GM23338 (cell line): ENCODE results near the gene PRRT1. TPM values are rescaled to one million over a fixed set of nuclear protein-coding genes. Genes with fewer than 3 reads are reported as not detected.

ENCODE experiments used
- ATAC-seq: fragments of 200-7000 bp; cut with Tn5 transposase; 3 replicates; pipeline ENCODE4 v1.9.1; 2020
- DNase-seq: peaks from one replicate; pipeline ENCODE4 v3.0.0-alpha.2; 2015; ENCODE audit warnings: low spot score
- H2AFZ ChIP-seq: fragments of 200-600 bp; sonication (generic); 2 replicates; pipeline ENCODE4 v1.8.0; 2016; ENCODE audit warnings: antibody characterized with exemption, mild to moderate bottlenecking, moderate library complexity
- H3F3A ChIP-seq: fragments of 200-600 bp; sonication (generic); replicated peaks from 2 replicates; pipeline ENCODE4 v1.8.0; 2017; ENCODE audit warnings: antibody characterized with exemption, mixed run types, low read depth
- H3K27ac ChIP-seq: fragments of 200-600 bp; sonication (generic); 2 replicates; pipeline ENCODE4 v1.6.1; 2016; ENCODE audit warnings: low read depth
- H3K27me3 ChIP-seq: fragments of 200-600 bp; sonication (generic); 2 replicates; pipeline ENCODE4 v1.8.0; 2016; ENCODE audit warnings: mild to moderate bottlenecking, mixed run types, moderate library complexity; ENCODE audit not compliant: insufficient read depth
- H3K36me3 ChIP-seq: fragments of 200-600 bp; sonication (generic); 2 replicates; pipeline ENCODE4 v1.8.0; 2016; ENCODE audit warnings: mild to moderate bottlenecking; ENCODE audit not compliant: insufficient read depth
- H3K4me1 ChIP-seq: fragments of 200-600 bp; sonication (generic); 2 replicates; pipeline ENCODE4 v1.8.0; 2016; ENCODE audit warnings: mild to moderate bottlenecking, moderate library complexity; ENCODE audit not compliant: insufficient read depth
- H3K4me2 ChIP-seq: fragments of 200-600 bp; sonication (generic); 2 replicates; pipeline ENCODE4 v1.7.1; 2017; ENCODE audit warnings: mixed run types
- H3K4me3 ChIP-seq: fragments of 200-600 bp; sonication (generic); 2 replicates; pipeline ENCODE4 v1.6.1; 2016; ENCODE audit warnings: mixed run types
- H3K79me2 ChIP-seq: fragments of 200-600 bp; sonication (generic); replicated peaks from 2 replicates; pipeline ENCODE4 v1.8.0; 2017; ENCODE audit warnings: mild to moderate bottlenecking; ENCODE audit not compliant: insufficient read depth
- H3K9me2 ChIP-seq: fragments of 200-600 bp; sonication (generic); 2 replicates; pipeline ENCODE4 v1.8.0; 2017; ENCODE audit not compliant: insufficient read depth
- H4K20me1 ChIP-seq: fragments of 200-600 bp; sonication (generic); replicated peaks from 2 replicates; pipeline ENCODE4 v1.8.0; 2017; ENCODE audit warnings: mild to moderate bottlenecking; ENCODE audit not compliant: insufficient read depth
- H3K27ac Mint-ChIP-seq: 2 replicates; pipeline ENCODE4 v1.8.0; 2020; ENCODE audit warnings: inconsistent platforms, mild to moderate bottlenecking, moderate library complexity, mixed read lengths
- H3K27me3 Mint-ChIP-seq: 3 replicates; pipeline ENCODE4 v1.8.0; 2022; ENCODE audit warnings: low read depth, mild to moderate bottlenecking, moderate library complexity, mixed read lengths, inconsistent platforms; ENCODE audit not compliant: insufficient read depth, poor library complexity
- H3K36me3 Mint-ChIP-seq: 3 replicates; pipeline ENCODE4 v1.8.0; 2021; ENCODE audit warnings: low read depth, mild to moderate bottlenecking, inconsistent platforms, moderate library complexity, mixed read lengths
- H3K4me1 Mint-ChIP-seq: 3 replicates; pipeline ENCODE4 v1.8.0; 2020; ENCODE audit warnings: mild to moderate bottlenecking, inconsistent platforms, mixed read lengths
- H3K4me3 Mint-ChIP-seq: 3 replicates; pipeline ENCODE4 v1.8.0; 2021; ENCODE audit warnings: moderate library complexity, mild to moderate bottlenecking, inconsistent platforms, mixed read lengths
- H3K9me3 Mint-ChIP-seq: 3 replicates; pipeline ENCODE4 v1.8.0; 2020; ENCODE audit warnings: moderate library complexity, mild to moderate bottlenecking, inconsistent platforms, mixed read lengths
- CREB1 ChIP-seq: fragments of 250-450 bp; sonication (Bioruptor Pico); IDR thresholded peaks from 2 replicates; pipeline ENCODE4 v1.5.0; 2020; ENCODE audit warnings: low read depth, mild to moderate bottlenecking, moderate library complexity
- EZH2 ChIP-seq: fragments of 200-600 bp; sonication (generic); IDR thresholded peaks from one replicate; pipeline ENCODE4 v1.8.0; 2017; ENCODE audit warnings: antibody characterized with exemption, mild to moderate bottlenecking, low read depth; ENCODE audit not compliant: unreplicated experiment
- EZH2phosphoT487 ChIP-seq: fragments of 200-600 bp; sonication (generic); IDR thresholded peaks from one replicate; pipeline ENCODE4 v1.8.1; 2018; ENCODE audit warnings: antibody characterized with exemption; ENCODE audit not compliant: unreplicated experiment
- JUNB ChIP-seq: IDR thresholded peaks from one replicate; pipeline ENCODE4 v1.6.1; 2016; ENCODE audit warnings: antibody characterized with exemption; ENCODE audit not compliant: unreplicated experiment
- NANOG ChIP-seq: IDR thresholded peaks from 2 replicates; pipeline ENCODE4 v1.6.1; 2016; ENCODE audit warnings: antibody characterized with exemption, borderline replicate concordance
- STAT1 ChIP-seq: IDR thresholded peaks from one replicate; pipeline ENCODE4 v1.6.1; 2016; ENCODE audit warnings: antibody characterized with exemption; ENCODE audit not compliant: unreplicated experiment
- ZNF114 ChIP-seq: fragments of 250-450 bp; sonication (Bioruptor Pico); IDR thresholded peaks from 2 replicates; pipeline ENCODE4 v1.5.0; 2020; ENCODE audit warnings: mild to moderate bottlenecking, moderate library complexity
- ZNF331 ChIP-seq: fragments of 250-450 bp; sonication (Bioruptor Pico); IDR thresholded peaks from 2 replicates; pipeline ENCODE4 v1.5.0; 2020; ENCODE audit warnings: low read depth, mild to moderate bottlenecking, moderate library complexity
- polyA plus RNA-seq: library from polyadenylated mRNA; unstranded; fragments of >200 nt; fragmentation: Nextera tagmentation; extraction: Ambion mirVana; gene quantifications from 2 replicates; pipeline ENCODE4 v1.2.1, GENCODE V29; 2016
- total RNA-seq: library from RNA; depleted of rRNA; stranded (reverse); fragments of >200 nt; shearing (Covaris generic); gene quantifications from 2 replicates; pipeline ENCODE4 v1.2.3, GENCODE V29; 2014
- TF ChIP-seq, protein P1 (sequence below): IDR thresholded peaks from one replicate; pipeline ENCODE4 v1.6.1; 2018; ENCODE audit warnings: antibody characterized with exemption; ENCODE audit not compliant: unreplicated experiment
- TF ChIP-seq, protein P2 (sequence below): fragments of 250-450 bp; sonication (Bioruptor Pico); IDR thresholded peaks from 2 replicates; pipeline ENCODE4 v1.5.0; 2020; ENCODE audit warnings: mild to moderate bottlenecking, moderate library complexity

Gene PRRT1
- total and polyA plus RNA-seq, 2 experiments from 2014 or later = 2.7 TPM; not detected in 1

- TF ChIP-seq, protein P1, sequence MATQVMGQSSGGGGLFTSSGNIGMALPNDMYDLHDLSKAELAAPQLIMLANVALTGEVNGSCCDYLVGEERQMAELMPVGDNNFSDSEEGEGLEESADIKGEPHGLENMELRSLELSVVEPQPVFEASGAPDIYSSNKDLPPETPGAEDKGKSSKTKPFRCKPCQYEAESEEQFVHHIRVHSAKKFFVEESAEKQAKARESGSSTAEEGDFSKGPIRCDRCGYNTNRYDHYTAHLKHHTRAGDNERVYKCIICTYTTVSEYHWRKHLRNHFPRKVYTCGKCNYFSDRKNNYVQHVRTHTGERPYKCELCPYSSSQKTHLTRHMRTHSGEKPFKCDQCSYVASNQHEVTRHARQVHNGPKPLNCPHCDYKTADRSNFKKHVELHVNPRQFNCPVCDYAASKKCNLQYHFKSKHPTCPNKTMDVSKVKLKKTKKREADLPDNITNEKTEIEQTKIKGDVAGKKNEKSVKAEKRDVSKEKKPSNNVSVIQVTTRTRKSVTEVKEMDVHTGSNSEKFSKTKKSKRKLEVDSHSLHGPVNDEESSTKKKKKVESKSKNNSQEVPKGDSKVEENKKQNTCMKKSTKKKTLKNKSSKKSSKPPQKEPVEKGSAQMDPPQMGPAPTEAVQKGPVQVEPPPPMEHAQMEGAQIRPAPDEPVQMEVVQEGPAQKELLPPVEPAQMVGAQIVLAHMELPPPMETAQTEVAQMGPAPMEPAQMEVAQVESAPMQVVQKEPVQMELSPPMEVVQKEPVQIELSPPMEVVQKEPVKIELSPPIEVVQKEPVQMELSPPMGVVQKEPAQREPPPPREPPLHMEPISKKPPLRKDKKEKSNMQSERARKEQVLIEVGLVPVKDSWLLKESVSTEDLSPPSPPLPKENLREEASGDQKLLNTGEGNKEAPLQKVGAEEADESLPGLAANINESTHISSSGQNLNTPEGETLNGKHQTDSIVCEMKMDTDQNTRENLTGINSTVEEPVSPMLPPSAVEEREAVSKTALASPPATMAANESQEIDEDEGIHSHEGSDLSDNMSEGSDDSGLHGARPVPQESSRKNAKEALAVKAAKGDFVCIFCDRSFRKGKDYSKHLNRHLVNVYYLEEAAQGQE = no peak
- TF ChIP-seq STAT1 = no peak
- no peak for TF ChIP-seq JUNB
- TF ChIP-seq EZH2 = no peak
- TF ChIP-seq CREB1 (CRISPR knock-in tag) = no peak
Measured at GRCh38 chr6:32115623-32116022, 36.1 kb downstream of the PRRT1 start (continued).

DNA sequence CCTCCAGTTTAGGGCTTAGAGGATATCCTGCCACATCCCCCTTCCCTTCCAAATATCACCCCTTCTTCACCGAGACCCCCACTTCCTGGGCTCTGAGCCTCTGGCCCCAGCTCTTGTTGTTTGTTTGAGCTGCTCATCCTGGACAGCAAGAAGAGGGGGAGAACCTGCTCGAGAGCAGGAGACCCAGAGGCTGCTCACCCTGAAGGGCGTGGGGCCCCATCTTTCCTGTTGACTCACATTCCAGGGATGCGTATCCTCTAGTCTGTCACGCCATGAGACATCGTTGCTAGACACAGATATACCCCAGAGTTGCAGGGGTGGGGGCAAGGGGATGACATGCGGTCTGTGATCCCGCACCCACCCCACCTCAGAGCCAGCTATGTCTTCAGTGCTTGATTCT lies 36.9 kb downstream of the PRRT1 start:
- no peaks in the 10 kb centered on the region for H3K79me2 ChIP-seq
- TF ChIP-seq STAT1 (no peak), EZH2phosphoT487 (no peak), NANOG (no peak), ZNF331 (no peak), EZH2 (no peak), JUNB (no peak), ZNF114 (CRISPR knock-in tag) (no peak)
- TF ChIP-seq, protein P1 = no peak
- TF ChIP-seq, protein P2, sequence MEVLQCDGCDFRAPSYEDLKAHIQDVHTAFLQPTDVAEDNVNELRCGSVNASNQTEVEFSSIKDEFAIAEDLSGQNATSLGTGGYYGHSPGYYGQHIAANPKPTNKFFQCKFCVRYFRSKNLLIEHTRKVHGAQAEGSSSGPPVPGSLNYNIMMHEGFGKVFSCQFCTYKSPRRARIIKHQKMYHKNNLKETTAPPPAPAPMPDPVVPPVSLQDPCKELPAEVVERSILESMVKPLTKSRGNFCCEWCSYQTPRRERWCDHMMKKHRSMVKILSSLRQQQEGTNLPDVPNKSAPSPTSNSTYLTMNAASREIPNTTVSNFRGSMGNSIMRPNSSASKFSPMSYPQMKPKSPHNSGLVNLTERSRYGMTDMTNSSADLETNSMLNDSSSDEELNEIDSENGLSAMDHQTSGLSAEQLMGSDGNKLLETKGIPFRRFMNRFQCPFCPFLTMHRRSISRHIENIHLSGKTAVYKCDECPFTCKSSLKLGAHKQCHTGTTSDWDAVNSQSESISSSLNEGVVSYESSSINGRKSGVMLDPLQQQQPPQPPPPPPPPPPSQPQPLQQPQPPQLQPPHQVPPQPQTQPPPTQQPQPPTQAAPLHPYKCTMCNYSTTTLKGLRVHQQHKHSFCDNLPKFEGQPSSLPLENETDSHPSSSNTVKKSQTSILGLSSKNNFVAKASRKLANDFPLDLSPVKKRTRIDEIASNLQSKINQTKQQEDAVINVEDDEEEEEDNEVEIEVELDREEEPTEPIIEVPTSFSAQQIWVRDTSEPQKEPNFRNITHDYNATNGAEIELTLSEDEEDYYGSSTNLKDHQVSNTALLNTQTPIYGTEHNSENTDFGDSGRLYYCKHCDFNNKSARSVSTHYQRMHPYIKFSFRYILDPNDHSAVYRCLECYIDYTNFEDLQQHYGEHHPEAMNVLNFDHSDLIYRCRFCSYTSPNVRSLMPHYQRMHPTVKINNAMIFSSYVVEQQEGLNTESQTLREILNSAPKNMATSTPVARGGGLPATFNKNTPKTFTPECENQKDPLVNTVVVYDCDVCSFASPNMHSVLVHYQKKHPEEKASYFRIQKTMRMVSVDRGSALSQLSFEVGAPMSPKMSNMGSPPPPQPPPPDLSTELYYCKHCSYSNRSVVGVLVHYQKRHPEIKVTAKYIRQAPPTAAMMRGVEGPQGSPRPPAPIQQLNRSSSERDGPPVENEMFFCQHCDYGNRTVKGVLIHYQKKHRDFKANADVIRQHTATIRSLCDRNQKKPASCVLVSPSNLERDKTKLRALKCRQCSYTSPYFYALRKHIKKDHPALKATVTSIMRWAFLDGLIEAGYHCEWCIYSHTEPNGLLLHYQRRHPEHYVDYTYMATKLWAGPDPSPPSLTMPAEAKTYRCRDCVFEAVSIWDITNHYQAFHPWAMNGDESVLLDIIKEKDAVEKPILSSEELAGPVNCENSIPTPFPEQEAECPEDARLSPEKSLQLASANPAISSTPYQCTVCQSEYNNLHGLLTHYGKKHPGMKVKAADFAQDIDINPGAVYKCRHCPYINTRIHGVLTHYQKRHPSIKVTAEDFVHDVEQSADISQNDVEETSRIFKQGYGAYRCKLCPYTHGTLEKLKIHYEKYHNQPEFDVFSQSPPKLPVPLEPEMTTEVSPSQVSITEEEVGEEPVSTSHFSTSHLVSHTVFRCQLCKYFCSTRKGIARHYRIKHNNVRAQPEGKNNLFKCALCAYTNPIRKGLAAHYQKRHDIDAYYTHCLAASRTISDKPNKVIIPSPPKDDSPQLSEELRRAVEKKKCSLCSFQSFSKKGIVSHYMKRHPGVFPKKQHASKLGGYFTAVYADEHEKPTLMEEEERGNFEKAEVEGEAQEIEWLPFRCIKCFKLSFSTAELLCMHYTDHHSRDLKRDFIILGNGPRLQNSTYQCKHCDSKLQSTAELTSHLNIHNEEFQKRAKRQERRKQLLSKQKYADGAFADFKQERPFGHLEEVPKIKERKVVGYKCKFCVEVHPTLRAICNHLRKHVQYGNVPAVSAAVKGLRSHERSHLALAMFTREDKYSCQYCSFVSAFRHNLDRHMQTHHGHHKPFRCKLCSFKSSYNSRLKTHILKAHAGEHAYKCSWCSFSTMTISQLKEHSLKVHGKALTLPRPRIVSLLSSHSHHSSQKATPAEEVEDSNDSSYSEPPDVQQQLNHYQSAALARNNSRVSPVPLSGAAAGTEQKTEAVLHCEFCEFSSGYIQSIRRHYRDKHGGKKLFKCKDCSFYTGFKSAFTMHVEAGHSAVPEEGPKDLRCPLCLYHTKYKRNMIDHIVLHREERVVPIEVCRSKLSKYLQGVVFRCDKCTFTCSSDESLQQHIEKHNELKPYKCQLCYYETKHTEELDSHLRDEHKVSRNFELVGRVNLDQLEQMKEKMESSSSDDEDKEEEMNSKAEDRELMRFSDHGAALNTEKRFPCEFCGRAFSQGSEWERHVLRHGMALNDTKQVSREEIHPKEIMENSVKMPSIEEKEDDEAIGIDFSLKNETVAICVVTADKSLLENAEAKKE (CRISPR knock-in tag) = no peak

More for the DNA sequence above, 36.9 kb downstream of the PRRT1 start:
- Mint-ChIP-seq H3K27ac (no peak overlapping the region; the same call in 1 of the 2 replicates), H3K27me3 (peaks cover 8% of the 10 kb centered on the region), H3K4me1 (peaks cover 5% of the 10 kb centered on the region), H3K36me3 (peaks cover 31% of the 10 kb centered on the region), H3K9me3 (no peaks in the 10 kb centered on the region), H3K4me3 (no peak overlapping the region)
- H4K20me1 ChIP-seq = no peaks in the 10 kb centered on the region; the same call in 1 of the 2 replicates
- H3K27ac ChIP-seq = 0 out of 2 replicates have a peak overlapping the region, but pooled peaks have one; percentile 76
- H3K4me3 ChIP-seq = no peak overlapping the region
- DNase-seq (no peak), ATAC-seq (no peak)
- H3F3A ChIP-seq = peaks cover 3% of the 10 kb centered on the region; the same call in 1 of the 2 replicates
- H2AFZ ChIP-seq = no peak overlapping the region
- H3K9me2 ChIP-seq = no peaks in the 10 kb centered on the region
- no peak overlapping the region for H3K4me2 ChIP-seq
- no peaks in the 10 kb centered on the region; the same call in 1 of the 2 replicates for H3K4me1 ChIP-seq
- peaks cover 7% of the 10 kb centered on the region for H3K36me3 ChIP-seq
- no peaks in the 10 kb centered on the region for H3K27me3 ChIP-seq
